ENCODE data around the gene PEPD. TPM values are rescaled to one million over a fixed set of nuclear protein-coding genes. Genes with fewer than 3 reads are reported as not detected.

The PEPD gene
- total RNA-seq, 1 donor from 2014 or later: 30.0 TPM

DNA sequence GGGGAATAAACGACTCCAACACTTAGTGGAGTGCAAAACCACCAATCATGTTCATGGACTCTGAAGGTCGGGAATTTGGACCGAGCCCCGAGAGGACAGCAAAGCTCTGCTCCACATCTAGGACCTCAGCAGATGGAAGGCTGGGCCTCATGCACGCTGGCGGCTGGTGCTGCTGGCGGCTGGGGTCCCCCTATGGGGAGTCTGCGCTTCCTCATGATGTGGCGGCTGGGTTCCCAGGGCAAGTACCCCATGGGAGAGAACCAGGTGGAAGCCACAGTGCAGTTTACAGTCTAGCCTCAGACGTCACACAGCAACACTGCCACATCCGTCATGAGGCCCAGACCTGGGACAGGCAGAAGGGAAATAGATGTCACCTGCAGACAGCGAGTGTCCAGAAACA lies 13.2 kb downstream of the PEPD start:
- intact Hi-C loops (cut with micrococcal nuclease): no loop called here
- no peak for DNase-seq
- H3K27me3 ChIP-seq (ENCODE audit: low read depth): no peaks in the 10 kb centered on the region
- TF ChIP-seq, protein P1, sequence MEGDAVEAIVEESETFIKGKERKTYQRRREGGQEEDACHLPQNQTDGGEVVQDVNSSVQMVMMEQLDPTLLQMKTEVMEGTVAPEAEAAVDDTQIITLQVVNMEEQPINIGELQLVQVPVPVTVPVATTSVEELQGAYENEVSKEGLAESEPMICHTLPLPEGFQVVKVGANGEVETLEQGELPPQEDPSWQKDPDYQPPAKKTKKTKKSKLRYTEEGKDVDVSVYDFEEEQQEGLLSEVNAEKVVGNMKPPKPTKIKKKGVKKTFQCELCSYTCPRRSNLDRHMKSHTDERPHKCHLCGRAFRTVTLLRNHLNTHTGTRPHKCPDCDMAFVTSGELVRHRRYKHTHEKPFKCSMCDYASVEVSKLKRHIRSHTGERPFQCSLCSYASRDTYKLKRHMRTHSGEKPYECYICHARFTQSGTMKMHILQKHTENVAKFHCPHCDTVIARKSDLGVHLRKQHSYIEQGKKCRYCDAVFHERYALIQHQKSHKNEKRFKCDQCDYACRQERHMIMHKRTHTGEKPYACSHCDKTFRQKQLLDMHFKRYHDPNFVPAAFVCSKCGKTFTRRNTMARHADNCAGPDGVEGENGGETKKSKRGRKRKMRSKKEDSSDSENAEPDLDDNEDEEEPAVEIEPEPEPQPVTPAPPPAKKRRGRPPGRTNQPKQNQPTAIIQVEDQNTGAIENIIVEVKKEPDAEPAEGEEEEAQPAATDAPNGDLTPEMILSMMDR (IDR thresholded peaks at IDR 0.05; ENCODE audit: borderline replicate concordance): no peak
- no peak overlapping the region for H3K27ac ChIP-seq (replicated peaks)
- no peaks in the 10 kb centered on the region for H3K9me3 ChIP-seq (replicated peaks)
- H3K4me3 ChIP-seq: no peak overlapping the region
- peaks cover 33% of the 10 kb centered on the region for H3K4me1 ChIP-seq
- H3K36me3 ChIP-seq: peaks cover 18% of the 10 kb centered on the region

DNA sequence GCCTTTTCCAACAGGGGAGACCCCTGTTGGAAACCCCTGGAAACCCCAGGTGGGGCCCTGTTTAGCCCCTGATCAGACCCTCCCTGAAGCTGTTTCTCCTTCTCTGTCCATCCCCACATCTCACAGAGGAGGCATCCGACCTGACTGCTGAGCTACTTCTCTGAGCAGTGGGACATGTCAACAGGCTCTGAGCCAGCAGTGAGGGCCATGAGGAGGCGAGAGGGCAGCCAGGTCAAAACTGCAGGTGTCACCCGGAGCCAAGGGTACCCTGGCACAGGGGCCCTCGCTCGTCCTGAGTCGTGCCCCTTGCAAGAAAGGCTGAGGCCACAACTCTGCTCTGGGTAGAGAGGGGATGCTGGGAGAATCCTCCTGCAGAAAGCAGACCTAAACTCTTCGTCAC lies 13.6 kb downstream of the PEPD start:
- no peak for DNase-seq
- Histone ChIP-seq H3K27me3 (ENCODE audit: low read depth) (no peaks in the 10 kb centered on the region), H3K4me3 (no peak overlapping the region), H3K9me3 (replicated peaks) (no peaks in the 10 kb centered on the region), H3K27ac (replicated peaks) (no peak overlapping the region), H3K36me3 (peaks cover 18% of the 10 kb centered on the region), H3K4me1 (peaks cover 33% of the 10 kb centered on the region)
- intact Hi-C loops (cut with micrococcal nuclease): no loop called here
- TF ChIP-seq, protein P1 (IDR thresholded peaks at IDR 0.05; ENCODE audit: borderline replicate concordance): no peak

DNA sequence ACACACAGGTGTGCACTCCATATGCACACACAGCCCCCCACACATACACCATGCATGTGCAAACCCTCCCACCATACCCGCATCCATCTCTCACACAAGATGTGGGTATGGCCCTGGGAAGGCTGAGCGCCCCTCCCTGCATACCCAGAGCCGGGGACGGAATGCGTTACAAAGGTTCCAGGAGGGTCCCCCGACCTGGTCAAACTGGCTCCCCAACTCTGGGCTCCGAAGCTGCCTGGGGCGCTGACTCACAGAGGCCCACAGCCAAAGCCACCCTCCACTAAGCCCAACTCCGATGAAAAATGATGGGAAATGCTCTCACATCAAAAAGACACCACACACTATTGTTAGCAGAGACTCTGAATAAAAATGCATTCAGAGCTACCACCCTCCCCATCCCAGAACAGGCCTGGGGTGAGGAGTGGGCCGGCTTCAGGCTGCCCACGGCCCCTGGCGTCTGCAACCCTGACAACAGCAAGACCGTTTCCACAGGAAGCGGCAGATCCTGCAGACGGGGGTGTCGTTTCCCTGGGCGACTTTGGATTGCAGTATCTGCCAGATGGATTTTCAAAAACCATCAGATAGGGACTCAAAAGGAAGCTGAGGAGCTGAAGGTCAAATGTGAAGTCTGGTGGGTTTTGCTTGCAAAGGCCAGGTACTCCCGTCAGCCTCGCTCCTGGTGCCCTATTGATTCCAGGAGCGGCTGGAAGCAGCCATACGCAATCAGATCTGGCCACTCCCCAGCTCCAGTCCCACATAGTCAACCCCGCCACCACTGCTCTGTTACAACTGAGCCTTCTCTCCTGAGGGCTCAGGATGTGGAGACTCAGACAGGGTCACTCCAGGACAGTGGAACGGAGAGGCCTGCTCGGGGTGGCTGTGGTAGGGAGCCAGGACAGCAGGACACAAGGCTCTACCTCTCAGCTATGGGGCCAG lies 14.3 kb downstream of the PEPD start:
- TF ChIP-seq, protein P1 (IDR thresholded peaks at IDR 0.05; ENCODE audit: borderline replicate concordance): no peak
- H3K27me3 ChIP-seq (ENCODE audit: low read depth): no peaks in the 10 kb centered on the region
- no peak overlapping the region for H3K4me3 ChIP-seq
- no peak for DNase-seq
- H3K36me3 ChIP-seq: peaks cover 17% of the 10 kb centered on the region
- H3K9me3 ChIP-seq (replicated peaks): no peaks in the 10 kb centered on the region
- intact Hi-C loops (cut with micrococcal nuclease): no loop called here
- H3K27ac ChIP-seq (replicated peaks): no peak overlapping the region
- H3K4me1 ChIP-seq: peaks cover 33% of the 10 kb centered on the region

DNA sequence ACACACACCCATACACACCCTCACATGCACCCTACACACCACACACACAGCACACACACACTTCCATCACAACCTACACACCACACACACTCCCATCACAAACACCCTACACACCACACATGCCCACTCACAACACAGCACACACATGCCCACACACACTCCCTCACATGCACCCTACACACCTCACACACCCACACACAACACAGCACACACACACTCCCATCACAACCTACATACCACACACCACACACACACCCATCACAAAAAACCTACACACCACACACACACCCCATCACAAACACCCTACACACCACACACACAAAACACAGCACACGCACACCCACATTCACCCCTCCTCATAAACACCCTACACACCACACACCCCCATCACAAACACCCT lies 15.1 kb downstream of the PEPD start:
- TF ChIP-seq, protein P1 (IDR thresholded peaks at IDR 0.05; ENCODE audit: borderline replicate concordance): no peak
- DNase-seq: no peak

DNA sequence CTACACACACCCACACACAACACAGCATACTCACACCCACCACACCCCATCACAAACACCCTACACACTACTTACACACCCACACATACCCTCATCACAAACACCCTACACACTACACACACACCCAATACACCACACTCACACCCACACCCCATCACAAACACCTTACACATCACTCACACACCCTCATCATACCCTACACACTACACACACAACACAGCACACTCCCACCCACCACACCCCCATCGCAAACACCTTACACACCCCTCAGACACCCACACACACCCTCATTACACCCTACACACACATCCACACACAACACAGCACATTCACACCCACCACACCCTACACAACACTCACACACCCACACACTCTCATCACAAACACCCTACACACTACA lies 15.8 kb downstream of the PEPD start:
- intact Hi-C loops (cut with micrococcal nuclease): no loop called here
- TF ChIP-seq, protein P1 (IDR thresholded peaks at IDR 0.05; ENCODE audit: borderline replicate concordance): no peak
- H3K36me3 ChIP-seq: peaks cover 12% of the 10 kb centered on the region
- no peaks in the 10 kb centered on the region for H3K27me3 ChIP-seq (ENCODE audit: low read depth)
- H3K4me3 ChIP-seq: no peak overlapping the region
- no peaks in the 10 kb centered on the region for H3K9me3 ChIP-seq (replicated peaks)
- no peak overlapping the region for H3K27ac ChIP-seq (replicated peaks)
- peaks cover 33% of the 10 kb centered on the region for H3K4me1 ChIP-seq
- DNase-seq: no peak

More for the DNA sequence above, 15.1 kb downstream of the PEPD start:
- Histone ChIP-seq H3K9me3 (replicated peaks) (no peaks in the 10 kb centered on the region), H3K4me1 (peaks cover 33% of the 10 kb centered on the region), H3K36me3 (peaks cover 12% of the 10 kb centered on the region), H3K27me3 (ENCODE audit: low read depth) (no peaks in the 10 kb centered on the region), H3K4me3 (no peak overlapping the region), H3K27ac (replicated peaks) (no peak overlapping the region)
- intact Hi-C loops (cut with micrococcal nuclease): no loop called here

All from left ventricle myocardium inferior (tissue), 1 donor.